CD14-positive monocyte (primary cell): ENCODE measurements around the gene CROCC2. TPM values are rescaled to one million over a fixed set of nuclear protein-coding genes. Genes with fewer than 3 reads are reported as not detected.

Experiments used
- DNase-seq, 3 donors: peaks; one replicate each; pipeline ENCODE4 v3.0.0-alpha.2; 2011 to 2022
- H2AFZ ChIP-seq: 2 replicates; pipeline ENCODE4 v1.6.0; 2012; ENCODE audit warnings: mild to moderate bottlenecking, low read depth, low read length, inconsistent platforms; ENCODE audit not compliant: insufficient read depth, poor library complexity, severe bottlenecking
- H3K27ac ChIP-seq, 2 donors: 1 replicate in 1 of 2; 2 replicates in 1 of 2; pipeline ENCODE4 v1.5.1; 2012 to 2013; ENCODE audit warnings: low read length in 2 of 2, control low read depth in 1 of 2, inconsistent platforms in 1 of 2, low read depth in 1 of 2, mild to moderate bottlenecking in 1 of 2
- H3K27me3 ChIP-seq, 2 donors: one replicate each; pipeline versions ENCODE4 v1.6.0 to v1.6.1; 2011 to 2013; ENCODE audit warnings: low read length in 2 of 2; ENCODE audit not compliant: control insufficient read depth in 2 of 2, insufficient read depth in 2 of 2
- H3K36me3 ChIP-seq, 2 donors: replicated peaks in 1 of 2; 1 replicate in 1 of 2; 2 replicates in 1 of 2; pipeline versions ENCODE4 v1.5.1 to v1.6.1; 2012 to 2013; ENCODE audit warnings: low read length in 2 of 2, control low read depth in 1 of 2, inconsistent platforms in 1 of 2, mild to moderate bottlenecking in 1 of 2; ENCODE audit not compliant: insufficient read depth in 2 of 2, control insufficient read depth in 1 of 2
- H3K4me1 ChIP-seq, 2 donors: 1 replicate in 1 of 2; 2 replicates in 1 of 2; pipeline versions ENCODE4 v1.5.1 to v1.6.1; 2012 to 2013; ENCODE audit warnings: low read length in 2 of 2, control low read depth in 1 of 2, inconsistent platforms in 1 of 2, mild to moderate bottlenecking in 1 of 2, moderate library complexity in 1 of 2; ENCODE audit not compliant: insufficient read depth in 2 of 2, control insufficient read depth in 1 of 2
- H3K4me2 ChIP-seq: replicated peaks from 2 replicates; pipeline ENCODE3; 2012; ENCODE audit warnings: low read length, moderate library complexity, mild to moderate bottlenecking; ENCODE audit not compliant: poor library complexity, severe bottlenecking; ENCODE audit errors: extremely low read depth
- H3K4me3 ChIP-seq, 3 experiments: fragments of 200-600 bp in 1 of 3; sonication (generic) in 1 of 3; replicated peaks in 1 of 3; 1 replicate in 2 of 3; 2 replicates in 1 of 3; pipeline ENCODE4 v1.5.1; 2011 to 2013; ENCODE audit warnings: low read length in 3 of 3, mild to moderate bottlenecking in 3 of 3, control low read depth in 2 of 3, low read depth in 2 of 3, inconsistent platforms in 1 of 3, moderate library complexity in 1 of 3
- H3K79me2 ChIP-seq: 2 replicates; pipeline ENCODE4 v1.6.0; 2012; ENCODE audit warnings: mild to moderate bottlenecking, control low read depth, inconsistent platforms, low read length, moderate library complexity; ENCODE audit not compliant: insufficient read depth
- H3K9ac ChIP-seq: 2 replicates; pipeline ENCODE4 v1.6.0; 2017; ENCODE audit warnings: low read length, mild to moderate bottlenecking; ENCODE audit not compliant: insufficient read depth, poor library complexity, severe bottlenecking
- H3K9me3 ChIP-seq, 2 donors: replicated peaks in 1 of 2; 1 replicate in 1 of 2; 2 replicates in 1 of 2; pipeline versions ENCODE4 v1.5.1 to v1.6.1; 2012 to 2013; ENCODE audit warnings: low read length in 2 of 2, control low read depth in 1 of 2; ENCODE audit not compliant: control insufficient read depth in 1 of 2, insufficient read depth in 1 of 2
- H4K20me1 ChIP-seq: 2 replicates; pipeline ENCODE4 v1.6.0; 2012; ENCODE audit warnings: mild to moderate bottlenecking, low read length, control low read depth, moderate library complexity; ENCODE audit not compliant: insufficient read depth
- H3K27ac Mint-ChIP-seq, 7 donors: one replicate each; pipeline ENCODE4 v1.8.0; 2020; ENCODE audit warnings: mild to moderate bottlenecking in 7 of 7, mixed read lengths in 7 of 7, moderate library complexity in 6 of 7, inconsistent platforms in 2 of 7
- H3K27me3 Mint-ChIP-seq, 3 donors: one replicate each; pipeline ENCODE4 v1.8.0; 2021 to 2022; ENCODE audit warnings: low read depth in 3 of 3, mild to moderate bottlenecking in 3 of 3, mixed read lengths in 3 of 3, moderate library complexity in 3 of 3, inconsistent platforms in 1 of 3
- H3K36me3 Mint-ChIP-seq, 2 donors: one replicate each; pipeline ENCODE4 v1.8.0; 2020; ENCODE audit warnings: mixed read lengths in 2 of 2, inconsistent platforms in 1 of 2, mild to moderate bottlenecking in 1 of 2
- H3K4me1 Mint-ChIP-seq: one replicate; pipeline ENCODE4 v1.8.0; 2020; ENCODE audit warnings: mild to moderate bottlenecking, mixed read lengths
- H3K4me3 Mint-ChIP-seq, 2 donors: one replicate each; pipeline ENCODE4 v1.8.0; 2020; ENCODE audit warnings: mild to moderate bottlenecking in 2 of 2, mixed read lengths in 2 of 2, moderate library complexity in 1 of 2
- H3K9me3 Mint-ChIP-seq, 7 donors: one replicate each; pipeline ENCODE4 v1.8.0; 2020 to 2022; ENCODE audit warnings: mixed read lengths in 7 of 7, mild to moderate bottlenecking in 6 of 7, moderate library complexity in 6 of 7, inconsistent platforms in 2 of 7
- CTCF ChIP-seq: fragments of 200-600 bp; IDR thresholded peaks from one replicate; pipeline ENCODE4 v1.8.0; 2022; ENCODE audit warnings: antibody characterized with exemption, mild to moderate bottlenecking
- WGBS: methylation state at CpG from one replicate; pipeline ENCODE4 v1.1.5; 2013; ENCODE audit warnings: missing lambda C conversion rate; ENCODE audit not compliant: insufficient coverage; 5-methylcytosine and 5-hydroxymethylcytosine counted together
- intact Hi-C, 2 donors: fragments of 100-400 bp; cut with micrococcal nuclease; formaldehyde crosslinking; loops; one replicate each; pipeline versions ENCODE4 v1.15.0 to v1.15.1; 2023
- polyA plus RNA-seq, 3 donors: library from polyadenylated mRNA; depleted of rRNA in 1 of 3; unstranded in 2 of 3; stranded (reverse) in 1 of 3; fragments of 300-500 nt in 2 of 3; fragments of >200 nt in 1 of 3; fragmentation: Illumina TruSeq in 2 of 3; gene quantifications; 1 replicate in 2 of 3; 2 replicates in 1 of 3; pipeline ENCODE4 v1.2.3, GENCODE V29; 2012 to 2021

The CROCC2 gene
- polyA plus RNA-seq, 3 donors = 0.15 TPM; not detected in 2

GRCh38 chr2:240949791-240950705 is 43.9 kb downstream of the CROCC2 start:
- Histone ChIP-seq H3K79me2 (no peaks in the 10 kb centered on the region), H3K27ac (no peak overlapping the region), H4K20me1 (no peaks in the 10 kb centered on the region), H2AFZ (no peak overlapping the region), H3K4me2 (no peak overlapping the region), H3K27me3 (no peaks in the 10 kb centered on the region), H3K9me3 (no peaks in the 10 kb centered on the region), H3K4me1 (no peaks in the 10 kb centered on the region), H3K4me3 (no peak overlapping the region), H3K9ac (no peak overlapping the region), H3K36me3 (no peaks in the 10 kb centered on the region)
- H3K9me3 Mint-ChIP-seq = no peaks in the 10 kb centered on the region
- TF ChIP-seq CTCF = no peak
- WGBS = 87% methylated on average over 6 of the region's 14 CpGs
- peaks cover 1 to 2% (median 2%) of the 10 kb centered on the region in 3 donors for H3K27me3 Mint-ChIP-seq
- DNase-seq = no peak
- H3K4me3 Mint-ChIP-seq = no peak overlapping the region
- intact Hi-C loops = no loop called here
- no peak overlapping the region for H3K27ac Mint-ChIP-seq
- H3K36me3 Mint-ChIP-seq = no peaks in the 10 kb centered on the region
- peaks cover 2% of the 10 kb centered on the region for H3K4me1 Mint-ChIP-seq

- Histone ChIP-seq H3K9me3 (no peaks in the 10 kb centered on the region), H4K20me1 (no peaks in the 10 kb centered on the region), H2AFZ (no peak overlapping the region), H3K27me3 (no peaks in the 10 kb centered on the region), H3K9ac (no peak overlapping the region), H3K4me3 (no peak overlapping the region), H3K79me2 (no peaks in the 10 kb centered on the region), H3K4me2 (no peak overlapping the region), H3K27ac (no peak overlapping the region), H3K36me3 (no peaks in the 10 kb centered on the region), H3K4me1 (no peaks in the 10 kb centered on the region)
- no peak overlapping the region for H3K4me3 Mint-ChIP-seq
- no peaks in the 10 kb centered on the region for H3K9me3 Mint-ChIP-seq
- DNase-seq = no peak
- H3K4me1 Mint-ChIP-seq = peaks cover 2% of the 10 kb centered on the region
- intact Hi-C loops = no loop called here
- peaks cover 1 to 4% (median 2%) of the 10 kb centered on the region in 3 donors for H3K27me3 Mint-ChIP-seq
- no peaks in the 10 kb centered on the region for H3K36me3 Mint-ChIP-seq
- H3K27ac Mint-ChIP-seq = no peak overlapping the region
- TF ChIP-seq CTCF = no peak
- 90% methylated on average over 3 of the region's 3 CpGs for WGBS
Observed at GRCh38 chr2:240951045-240951594, 45.0 kb downstream of the CROCC2 start.
